EH (cell line): ENCODE results near the gene SSBP2.
"Not testable (repeated sequence)": the region's sequence is repeated elsewhere in the genome, so short reads cannot be mapped to it uniquely, and the experiment has no call there.

ENCODE experiments used
- DNase-seq: peaks from one replicate; pipeline ENCODE4 v3.0.0-alpha.2; 2015; ENCODE audit warnings: low read depth

Gene SSBP2

GRCh38 chr5:81657386-81657785 lies 93.5 kb downstream of the SSBP2 start:
- DNase-seq: peak; percentile 27

- no peak for DNase-seq
Measured at GRCh38 chr5:81656783-81657182, 94.1 kb downstream of the SSBP2 start.

- DNase-seq: no peak
Measured at GRCh38 chr5:81650987-81651386, 99.9 kb downstream of the SSBP2 start.

- no peak for DNase-seq
Measured at GRCh38 chr5:81646469-81646995, 104.4 kb downstream of the SSBP2 start.

GRCh38 chr5:81642210-81642609 lies 108.7 kb downstream of the SSBP2 start:
- DNase-seq: no peak

- DNase-seq: peak; percentile 65
Measured at GRCh38 chr5:81639556-81639955, 111.3 kb downstream of the SSBP2 start.

GRCh38 chr5:81638471-81638870 lies 112.4 kb downstream of the SSBP2 start:
- DNase-seq: peak; percentile 39

- no peak for DNase-seq
Measured at GRCh38 chr5:81633891-81634290, 117.0 kb downstream of the SSBP2 start.

GRCh38 chr5:81633471-81633870 lies 117.4 kb downstream of the SSBP2 start:
- DNase-seq: no peak

GRCh38 chr5:81632679-81633078 lies 118.2 kb downstream of the SSBP2 start:
- DNase-seq: no peak

GRCh38 chr5:81631621-81632020 lies 119.3 kb downstream of the SSBP2 start:
- no peak for DNase-seq

- no peak for DNase-seq
Measured at GRCh38 chr5:81631124-81631523, 119.8 kb downstream of the SSBP2 start.

GRCh38 chr5:81630684-81631083 lies 120.2 kb downstream of the SSBP2 start:
- no peak for DNase-seq

GRCh38 chr5:81629986-81630385 lies 120.9 kb downstream of the SSBP2 start:
- peak; percentile 19 for DNase-seq

GRCh38 chr5:81628061-81628460 lies 122.8 kb downstream of the SSBP2 start:
- DNase-seq: not testable (repeated sequence)

- DNase-seq: peak; percentile 86
Measured at GRCh38 chr5:81626524-81626923, 124.4 kb downstream of the SSBP2 start.

GRCh38 chr5:81609810-81610375 lies 141.0 kb downstream of the SSBP2 start:
- DNase-seq: no peak

GRCh38 chr5:81608976-81609375 lies 141.9 kb downstream of the SSBP2 start:
- no peak for DNase-seq

- DNase-seq: no peak
Measured at GRCh38 chr5:81607693-81608092, 143.2 kb downstream of the SSBP2 start.

GRCh38 chr5:81606150-81606549 lies 144.7 kb downstream of the SSBP2 start:
- DNase-seq: no peak

- DNase-seq: no peak
Measured at GRCh38 chr5:81605299-81605698, 145.6 kb downstream of the SSBP2 start.

GRCh38 chr5:81604193-81604592 lies 146.7 kb downstream of the SSBP2 start:
- DNase-seq: no peak

- peak; percentile 36 for DNase-seq
Measured at GRCh38 chr5:81601919-81602318, 149.0 kb downstream of the SSBP2 start.

- DNase-seq: not testable (repeated sequence)
Measured at GRCh38 chr5:81592085-81592484, 158.8 kb downstream of the SSBP2 start.
